ENCODE data around the gene NTM. TPM values are rescaled to one million over a fixed set of nuclear protein-coding genes. Genes with fewer than 3 reads are reported as not detected.
A peak's percentile ranks its signal among the peaks of the same experiment; 100 is the strongest.

The NTM gene
- total and polyA plus RNA-seq, 2 donors from 2014 or later: 0.92 to 10.3 TPM

GRCh38 chr11:132161403-132162078 is 791.1 kb downstream of the NTM start:
- no peak for TF ChIP-seq CTCF (IDR thresholded peaks at IDR 0.05; ENCODE audit: borderline replicate concordance, extremely low read depth, insufficient read depth)
- intact Hi-C loops (cut with DNase I): no loop called here
- FAIRE-seq (no peak), DNase-seq (peak in 4 of 5 donors; percentile 48 to 71 (median 63))
- Histone ChIP-seq H3K4me1 (ENCODE audit: control insufficient read depth in 2 of 3, insufficient read depth in 2 of 3, low read depth in 1 of 3, low read length in 3 of 3) (no peaks in the 10 kb centered on the region), H3K4me3 (ENCODE audit: low read length in 3 of 3) (no peak overlapping the region), H3K36me3 (ENCODE audit: control insufficient read depth in 2 of 3, insufficient read depth in 3 of 3, low read length in 3 of 3) (no peaks in the 10 kb centered on the region), H3K9me3 (ENCODE audit: control insufficient read depth in 2 of 3, insufficient read depth in 1 of 3, low read length in 3 of 3) (no peaks in the 10 kb centered on the region), H3K27ac (ENCODE audit: low read depth in 2 of 2, low read length in 2 of 2) (no peak overlapping the region), H3K9ac (ENCODE audit: low read length in 3 of 3) (no peak overlapping the region), H3K27me3 (ENCODE audit: control insufficient read depth, insufficient read depth, low read length) (no peaks in the 10 kb centered on the region)

GRCh38 chr11:132168344-132168981 is 798.0 kb downstream of the NTM start:
- no peak for TF ChIP-seq CTCF (IDR thresholded peaks at IDR 0.05; ENCODE audit: borderline replicate concordance, extremely low read depth, insufficient read depth)
- H3K4me1 ChIP-seq (ENCODE audit: control insufficient read depth in 2 of 3, insufficient read depth in 2 of 3, low read depth in 1 of 3, low read length in 3 of 3): no peaks in the 10 kb centered on the region
- intact Hi-C loops (cut with DNase I): no loop called here
- H3K4me3 ChIP-seq (ENCODE audit: low read length in 3 of 3): no peak overlapping the region
- H3K9me3 ChIP-seq (ENCODE audit: control insufficient read depth in 2 of 3, insufficient read depth in 1 of 3, low read length in 3 of 3): no peaks in the 10 kb centered on the region
- no peak overlapping the region for H3K27ac ChIP-seq (ENCODE audit: low read depth in 2 of 2, low read length in 2 of 2)
- DNase-seq: no peak
- no peaks in the 10 kb centered on the region for H3K27me3 ChIP-seq (ENCODE audit: control insufficient read depth, insufficient read depth, low read length)
- FAIRE-seq: no peak
- H3K36me3 ChIP-seq (ENCODE audit: control insufficient read depth in 2 of 3, insufficient read depth in 3 of 3, low read length in 3 of 3): no peaks in the 10 kb centered on the region
- no peak overlapping the region for H3K9ac ChIP-seq (ENCODE audit: low read length in 3 of 3)

GRCh38 chr11:132171031-132171430 is 800.6 kb downstream of the NTM start:
- no peak for FAIRE-seq
- intact Hi-C loops (cut with DNase I): no loop called here

More at GRCh38 chr11:132171031-132171430, 800.6 kb downstream of the NTM start:
- no peak overlapping the region for H3K27ac ChIP-seq (ENCODE audit: low read depth in 2 of 2, low read length in 2 of 2)
- H3K9me3 ChIP-seq (ENCODE audit: control insufficient read depth in 2 of 3, insufficient read depth in 1 of 3, low read length in 3 of 3): no peaks in the 10 kb centered on the region
- no peak overlapping the region for H3K4me3 ChIP-seq (ENCODE audit: low read length in 3 of 3)
- TF ChIP-seq CTCF (IDR thresholded peaks at IDR 0.05; ENCODE audit: borderline replicate concordance, extremely low read depth, insufficient read depth): no peak
- no peaks in the 10 kb centered on the region for H3K4me1 ChIP-seq (ENCODE audit: control insufficient read depth in 2 of 3, insufficient read depth in 2 of 3, low read depth in 1 of 3, low read length in 3 of 3)
- DNase-seq: no peak
- no peaks in the 10 kb centered on the region for H3K27me3 ChIP-seq (ENCODE audit: control insufficient read depth, insufficient read depth, low read length)
- H3K36me3 ChIP-seq (ENCODE audit: control insufficient read depth in 2 of 3, insufficient read depth in 3 of 3, low read length in 3 of 3): no peaks in the 10 kb centered on the region
- H3K9ac ChIP-seq (ENCODE audit: low read length in 3 of 3): no peak overlapping the region
